ENCODE results near the gene TNFRSF1B.

The TNFRSF1B gene

GRCh38 chr1:12166834-12167492 lies at the start of gene TNFRSF1B:
TNFRSF1B (plus strand) TSS chr1:12166991; CDS start chr1:12167092, 101 bp downstream.
- DNase-seq: peak; percentile 10

DNA sequence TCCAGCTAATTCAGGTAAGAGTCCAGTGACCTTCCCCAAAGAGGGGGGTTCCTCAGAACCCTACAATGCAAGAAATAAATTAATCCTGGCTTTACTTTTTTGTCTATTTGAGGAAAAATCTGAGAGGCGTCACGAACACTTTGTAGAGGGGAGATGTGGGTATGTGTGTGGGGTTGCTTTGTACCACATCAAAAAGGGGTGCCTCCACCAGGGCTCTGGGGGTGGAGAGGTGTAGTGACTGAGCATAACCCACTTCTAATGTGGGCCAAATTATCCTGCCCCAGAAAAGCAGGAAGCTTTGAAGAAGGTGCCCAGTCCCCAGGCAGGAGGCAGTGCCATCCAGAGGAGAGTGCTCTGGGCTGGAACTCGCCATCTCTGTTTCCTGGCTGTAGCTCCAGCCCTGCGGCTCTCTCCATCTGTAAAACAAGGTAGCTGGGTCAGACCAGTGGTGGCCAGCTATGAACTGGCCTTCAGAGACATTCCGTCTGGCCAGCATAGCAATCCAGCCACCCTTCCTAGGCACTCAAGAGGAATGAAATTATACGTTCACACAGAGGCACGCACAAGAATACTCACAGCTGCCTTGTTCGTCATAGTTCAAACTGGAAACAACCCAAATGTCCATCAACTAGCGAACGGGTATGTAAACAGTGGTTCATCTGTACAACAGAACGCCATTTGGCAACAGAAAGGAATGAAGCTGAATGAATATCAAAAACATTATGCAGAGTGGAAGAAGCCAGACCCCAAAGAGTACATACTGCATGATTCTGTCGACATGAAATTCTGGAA lies 45.4 kb upstream of the TNFRSF1B start:
- DNase-seq: no peak

DNA sequence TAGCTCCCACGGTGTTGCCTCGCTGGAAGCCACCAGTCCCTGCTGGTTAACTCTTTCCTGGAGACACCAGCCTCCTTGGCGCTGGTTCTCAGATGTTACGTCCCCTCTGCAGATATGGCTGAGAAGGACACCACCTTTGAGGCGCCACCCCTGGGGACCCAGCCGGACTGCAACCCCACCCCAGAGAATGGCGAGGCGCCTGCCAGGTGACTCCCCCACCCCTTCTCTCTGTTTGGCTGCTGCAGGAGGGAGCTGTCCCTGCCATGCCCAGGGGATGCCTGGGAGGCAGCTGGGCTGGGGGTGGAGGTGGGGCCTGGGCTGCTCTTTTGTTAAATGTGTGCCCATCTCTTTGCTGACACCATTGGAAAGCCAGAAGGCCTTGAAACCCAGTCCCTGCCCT lies 43.6 kb upstream of the TNFRSF1B start:
- DNase-seq: no peak

DNA sequence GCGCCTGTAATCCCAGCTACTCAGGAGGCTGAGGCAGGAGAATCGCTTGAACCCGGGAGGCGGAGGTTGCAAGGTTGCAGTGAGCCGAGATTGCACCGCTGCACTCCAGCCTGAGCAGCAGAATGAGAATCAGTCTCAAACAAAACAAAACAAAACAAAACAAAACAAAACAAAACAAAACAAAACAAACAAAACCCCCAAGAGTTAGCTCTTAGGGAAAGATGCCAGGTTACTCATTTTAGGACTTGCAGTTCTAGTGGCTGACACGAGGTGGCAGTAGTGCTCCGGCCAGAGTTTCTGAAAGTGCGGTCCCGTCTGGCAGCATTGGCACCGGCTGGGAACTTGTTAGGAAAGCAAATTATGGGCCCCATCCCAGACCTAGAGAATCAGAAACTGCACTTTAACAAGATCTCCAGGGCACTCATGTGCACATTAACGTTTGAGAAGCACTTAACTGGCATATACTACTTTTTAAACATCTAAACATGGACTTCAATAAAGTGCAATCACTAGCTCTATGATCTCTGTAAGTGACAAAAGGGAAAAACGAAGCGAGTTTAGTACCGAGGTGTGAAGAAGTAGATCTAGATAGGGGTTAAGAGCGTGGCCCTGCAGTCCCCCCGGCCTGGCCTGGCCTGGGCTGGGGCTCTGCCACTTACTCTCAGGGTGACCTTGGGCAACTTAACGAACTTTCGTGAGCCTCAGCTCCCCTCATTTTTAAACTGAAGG lies 41.9 kb upstream of the TNFRSF1B start:
- peak; percentile 61 for DNase-seq

DNA sequence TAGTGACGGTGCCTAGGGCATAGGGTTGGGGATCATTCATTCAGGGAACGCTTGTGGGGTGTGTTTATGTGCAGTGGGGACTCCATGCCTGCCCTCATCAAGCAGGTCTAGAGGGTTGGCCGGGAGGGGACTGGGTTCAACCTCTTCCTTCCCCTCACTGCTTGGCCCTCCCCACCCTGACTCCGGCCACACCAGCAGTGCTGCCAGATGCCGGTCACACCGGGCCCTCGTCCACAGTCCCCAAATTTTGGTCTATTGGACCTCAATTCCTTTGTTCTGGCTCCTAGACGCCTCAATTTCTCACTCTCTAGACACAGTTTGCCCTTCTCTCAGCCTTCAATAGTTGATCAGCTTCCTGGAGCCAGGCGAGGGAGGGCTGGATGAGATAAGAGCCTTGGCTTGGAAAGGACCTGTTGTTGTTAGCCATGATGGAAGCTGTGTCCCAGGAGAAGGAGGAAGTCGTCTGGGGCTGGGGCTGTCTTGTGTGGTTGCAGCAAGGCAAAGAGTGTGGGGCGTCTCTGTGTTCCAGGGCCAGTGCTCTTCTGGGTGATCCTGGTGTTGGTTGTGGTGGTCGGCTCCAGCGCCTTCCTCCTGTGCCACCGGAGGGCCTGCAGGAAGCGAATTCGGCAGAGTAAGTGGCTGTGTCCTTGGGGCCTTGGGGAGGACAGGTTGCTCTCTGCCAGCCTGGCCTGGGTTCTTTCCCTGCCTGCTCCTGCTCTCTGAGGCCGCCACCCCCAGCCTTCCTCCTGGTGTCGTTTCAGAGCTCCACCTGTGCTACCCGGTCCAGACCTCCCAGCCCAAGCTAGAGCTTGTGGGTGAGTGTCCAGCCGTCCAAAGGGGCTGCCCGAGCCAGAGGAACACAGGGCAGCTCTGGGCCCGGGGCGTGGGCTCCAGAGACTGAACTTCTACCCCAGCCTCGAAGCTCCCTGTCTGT lies 41.1 kb upstream of the TNFRSF1B start:
- no peak for DNase-seq

GRCh38 chr1:12126781-12127180 lies 40.0 kb upstream of the TNFRSF1B start:
- DNase-seq: no peak

GRCh38 chr1:12127206-12127810 lies 39.5 kb upstream of the TNFRSF1B start:
- DNase-seq: no peak

- no peak for DNase-seq
Measured at GRCh38 chr1:12128120-12128519, 38.7 kb upstream of the TNFRSF1B start.

GRCh38 chr1:12129624-12130023 lies 37.2 kb upstream of the TNFRSF1B start:
- DNase-seq: no peak

GRCh38 chr1:12130466-12131130 lies 36.2 kb upstream of the TNFRSF1B start:
- no peak for DNase-seq

- DNase-seq: no peak
Measured at GRCh38 chr1:12132078-12132477, 34.7 kb upstream of the TNFRSF1B start.

- no peak for DNase-seq
Measured at GRCh38 chr1:12134716-12135115, 32.1 kb upstream of the TNFRSF1B start.

- no peak for DNase-seq
Measured at GRCh38 chr1:12135612-12136011, 31.2 kb upstream of the TNFRSF1B start.

DNA sequence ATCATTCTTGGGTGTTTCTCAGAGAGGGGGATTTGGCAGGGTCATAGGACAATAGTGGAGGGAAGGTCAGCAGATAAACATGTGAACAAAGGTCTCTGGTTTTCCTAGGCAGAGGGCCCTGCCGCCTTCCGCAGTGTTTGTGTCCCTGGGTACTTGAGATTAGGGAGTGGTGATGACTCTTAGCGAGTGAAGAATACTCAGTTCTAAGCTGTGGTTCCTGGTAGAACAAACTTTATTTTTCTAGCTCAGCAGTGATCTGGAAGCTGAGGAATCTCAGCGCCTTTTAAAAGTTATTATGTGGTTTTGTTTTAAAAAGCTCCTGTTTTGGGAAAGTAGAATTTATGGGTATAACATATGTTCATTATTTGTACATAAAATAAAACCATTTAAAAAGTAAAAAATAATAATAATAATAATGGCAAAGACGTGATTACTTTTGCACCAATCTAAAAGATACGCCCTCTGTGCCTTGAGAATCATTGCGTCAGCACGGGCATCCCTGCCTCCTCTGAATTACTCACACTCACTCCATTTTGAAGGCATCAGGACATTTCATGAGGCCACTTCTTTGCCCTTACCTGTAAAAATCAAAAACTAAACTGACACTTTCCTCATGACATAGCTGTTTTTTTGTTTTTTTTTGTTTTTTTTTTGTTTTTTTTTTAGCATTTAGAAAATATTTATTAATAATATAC lies 29.7 kb upstream of the TNFRSF1B start:
- DNase-seq: no peak

DNA sequence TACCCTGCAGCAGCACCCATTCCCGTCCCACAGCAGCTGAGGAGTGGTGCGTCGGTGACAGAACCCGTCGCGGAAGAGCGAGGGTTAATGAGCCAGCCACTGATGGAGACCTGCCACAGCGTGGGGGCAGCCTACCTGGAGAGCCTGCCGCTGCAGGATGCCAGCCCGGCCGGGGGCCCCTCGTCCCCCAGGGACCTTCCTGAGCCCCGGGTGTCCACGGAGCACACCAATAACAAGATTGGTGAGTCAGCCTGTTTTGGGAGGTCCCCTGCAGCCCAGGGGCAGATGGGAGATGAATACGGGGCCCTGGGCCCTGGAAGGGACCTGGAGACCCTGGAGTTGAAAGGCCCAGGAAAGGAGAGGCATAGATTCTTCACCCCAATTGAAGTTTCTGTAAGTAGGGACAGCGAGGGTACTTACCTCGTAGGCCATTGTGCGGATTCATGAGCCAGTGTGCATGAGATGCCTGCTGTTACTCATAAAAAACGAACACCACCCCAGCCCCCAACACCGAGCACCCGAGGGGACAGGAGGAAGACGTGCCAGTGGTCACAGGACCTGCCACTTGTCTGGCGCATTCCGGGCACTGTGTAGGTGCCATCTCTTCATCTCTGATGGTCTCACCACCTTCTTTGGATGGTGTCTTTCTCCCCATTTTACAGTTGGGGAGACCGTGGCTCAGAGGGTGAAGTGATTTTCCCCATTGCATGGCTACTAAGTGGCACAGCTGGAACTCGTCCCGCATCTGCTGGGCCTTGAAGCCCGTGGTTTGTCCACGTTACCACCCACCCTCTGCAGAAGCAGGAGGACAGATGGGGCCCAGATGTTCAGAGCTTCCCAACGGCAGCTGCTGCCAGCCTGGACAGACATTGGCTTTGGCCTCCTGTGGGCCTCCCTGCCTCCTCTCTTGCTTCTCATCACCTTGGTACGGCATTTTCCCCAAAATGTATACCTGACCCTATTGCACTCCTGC lies 28.3 kb upstream of the TNFRSF1B start:
- DNase-seq: peak; percentile 7

- no peak for DNase-seq
Measured at GRCh38 chr1:12140016-12140415, 26.8 kb upstream of the TNFRSF1B start.

DNA sequence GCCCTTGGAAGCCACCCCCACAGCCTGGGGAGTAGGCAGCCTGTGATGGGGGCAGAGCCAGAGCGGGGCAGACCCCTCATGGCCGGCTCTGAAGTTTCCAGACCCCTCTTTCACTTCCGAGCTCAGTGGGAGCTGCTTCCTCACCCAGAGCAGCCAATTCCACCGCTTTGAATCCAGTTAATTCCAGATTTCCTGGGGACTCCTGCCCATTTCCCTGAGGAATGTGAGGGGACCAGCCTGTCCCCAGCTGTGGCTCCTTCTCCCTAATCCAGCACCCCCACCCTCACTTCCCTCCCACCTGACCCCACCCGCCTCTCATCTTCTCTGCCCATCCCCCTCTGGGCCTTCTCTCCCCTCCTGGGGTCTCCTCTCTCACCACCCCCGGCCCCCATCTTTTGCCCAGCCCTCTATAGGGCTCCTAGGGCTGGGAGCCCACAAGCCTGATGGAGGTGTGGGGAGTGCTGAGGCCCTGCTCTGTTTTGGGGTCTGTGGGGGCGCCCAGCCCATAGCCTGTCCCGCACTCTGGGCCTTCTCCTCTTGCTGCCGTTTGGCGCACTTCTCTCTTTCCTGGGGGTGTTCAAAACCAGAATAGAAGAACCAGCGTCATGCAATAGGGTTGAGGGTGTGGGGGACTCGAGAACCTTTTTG lies 26.2 kb upstream of the TNFRSF1B start:
- no peak for DNase-seq

GRCh38 chr1:12141163-12141850 lies 25.5 kb upstream of the TNFRSF1B start:
- DNase-seq: no peak
